22Rv1 (cell line): Measurements from ENCODE around the gene CRYAA.

Experiments
- H3K27ac ChIP-seq: fragments of 450-650 bp; 2 replicates; pipeline ENCODE4 v1.5.1; 2017
- CTCF ChIP-seq: fragments of 450-650 bp; IDR thresholded peaks from 2 replicates; pipeline ENCODE4 v1.5.1; 2017; ENCODE audit warnings: mild to moderate bottlenecking
- ZFX ChIP-seq: fragments of 450-650 bp; IDR thresholded peaks from 2 replicates; pipeline ENCODE4 v1.6.1; 2017; ENCODE audit warnings: antibody characterized with exemption, borderline replicate concordance

The CRYAA gene

DNA sequence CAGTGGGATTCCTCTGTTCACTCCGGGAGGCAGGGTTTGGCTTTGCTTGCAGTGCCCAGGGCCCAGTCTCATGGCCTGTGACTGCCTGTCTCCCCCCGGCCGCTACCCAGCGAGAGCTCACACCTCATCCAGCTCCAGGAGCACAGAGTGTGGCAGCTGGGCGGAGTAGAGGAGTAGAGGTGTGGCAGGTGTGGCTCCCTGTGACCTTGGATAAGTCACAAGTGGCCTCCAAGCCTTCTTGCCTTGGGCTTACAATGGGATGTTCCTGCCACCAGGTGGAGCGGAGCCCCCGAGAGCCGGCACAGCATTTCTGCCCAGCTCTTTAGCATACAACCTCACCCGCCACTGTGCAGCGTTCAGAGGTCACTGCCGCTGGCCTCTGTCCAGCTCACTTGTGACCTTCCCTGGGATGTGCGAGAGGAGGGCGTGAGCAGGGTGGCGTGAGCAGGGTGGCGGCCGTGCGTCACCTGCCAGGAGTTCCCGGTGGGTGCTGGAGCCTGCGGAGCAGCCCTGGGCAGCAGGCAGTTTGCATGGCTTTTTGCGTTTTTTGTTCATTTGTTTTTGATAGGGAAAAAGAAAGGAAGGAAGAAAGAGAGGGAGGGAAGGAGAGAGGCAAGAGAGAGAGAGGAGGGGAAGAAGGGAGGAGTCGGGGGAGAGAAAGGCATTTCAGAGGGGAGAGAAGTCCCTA lies 42.4 kb downstream of the CRYAA start:
- TF ChIP-seq ZFX = no peak
- peak; percentile 22 for TF ChIP-seq CTCF
- no peak overlapping the region for H3K27ac ChIP-seq

DNA sequence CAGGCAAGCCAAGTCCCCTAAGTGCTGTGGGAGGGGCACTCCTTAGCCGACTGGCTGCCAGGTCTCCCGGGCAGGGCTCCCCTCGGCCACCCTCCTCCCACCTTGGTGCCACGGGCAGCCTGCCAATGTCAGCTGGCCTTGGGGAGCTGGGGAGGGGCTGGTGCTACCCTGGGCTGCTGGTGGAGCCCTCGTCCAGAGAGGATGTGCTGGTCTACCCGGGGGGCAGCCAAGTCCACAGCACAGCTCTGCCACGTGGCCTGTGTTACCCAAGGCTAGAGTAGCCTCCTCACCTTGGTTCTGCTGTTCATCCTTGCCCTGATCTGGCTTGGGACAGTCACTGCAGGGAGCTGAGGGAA lies 42.9 kb downstream of the CRYAA start:
- no peak overlapping the region for H3K27ac ChIP-seq
- TF ChIP-seq ZFX = no peak
- no peak for TF ChIP-seq CTCF
